Stimulated activated naive CD8-positive, alpha-beta T cell treated with anti-CD3 and anti-CD28 coated beads, Interleukin-15, amount 100 ng/mL, for 72 hours (primary cell): ENCODE measurements around the gene TMEM106A.
"Not testable (repeated sequence)": the region's sequence is repeated elsewhere in the genome, so short reads cannot be mapped to it uniquely, and the experiment has no call there.

ENCODE experiments used
- ATAC-seq: fragments of 150-1000 bp; cut with Tn5 transposase; 2 replicates; pipeline ENCODE4 v1.10.0; 2021; ENCODE audit warnings: mild to moderate bottlenecking, moderate library complexity
- DNase-seq, 2 donors: peaks; one replicate each; pipeline ENCODE4 v3.0.0; 2021 to 2022
- H3K27ac Mint-ChIP-seq, 2 donors: one replicate each; pipeline ENCODE4 v1.8.0; 2022; ENCODE audit warnings: mild to moderate bottlenecking in 2 of 2, mixed read lengths in 2 of 2, moderate library complexity in 2 of 2
- H3K27me3 Mint-ChIP-seq: one replicate; pipeline ENCODE4 v1.8.0; 2022; ENCODE audit warnings: mixed read lengths
- H3K4me1 Mint-ChIP-seq: one replicate; pipeline ENCODE4 v1.8.0; 2022; ENCODE audit warnings: mild to moderate bottlenecking, mixed read lengths
- H3K4me3 Mint-ChIP-seq, 2 donors: one replicate each; pipeline ENCODE4 v1.8.0; 2022; ENCODE audit warnings: mild to moderate bottlenecking in 2 of 2, mixed read lengths in 2 of 2, moderate library complexity in 1 of 2
- H3K9me3 Mint-ChIP-seq, 2 donors: one replicate each; pipeline ENCODE4 v1.8.0; 2022; ENCODE audit warnings: mixed read lengths in 2 of 2

TMEM106A gene

DNA sequence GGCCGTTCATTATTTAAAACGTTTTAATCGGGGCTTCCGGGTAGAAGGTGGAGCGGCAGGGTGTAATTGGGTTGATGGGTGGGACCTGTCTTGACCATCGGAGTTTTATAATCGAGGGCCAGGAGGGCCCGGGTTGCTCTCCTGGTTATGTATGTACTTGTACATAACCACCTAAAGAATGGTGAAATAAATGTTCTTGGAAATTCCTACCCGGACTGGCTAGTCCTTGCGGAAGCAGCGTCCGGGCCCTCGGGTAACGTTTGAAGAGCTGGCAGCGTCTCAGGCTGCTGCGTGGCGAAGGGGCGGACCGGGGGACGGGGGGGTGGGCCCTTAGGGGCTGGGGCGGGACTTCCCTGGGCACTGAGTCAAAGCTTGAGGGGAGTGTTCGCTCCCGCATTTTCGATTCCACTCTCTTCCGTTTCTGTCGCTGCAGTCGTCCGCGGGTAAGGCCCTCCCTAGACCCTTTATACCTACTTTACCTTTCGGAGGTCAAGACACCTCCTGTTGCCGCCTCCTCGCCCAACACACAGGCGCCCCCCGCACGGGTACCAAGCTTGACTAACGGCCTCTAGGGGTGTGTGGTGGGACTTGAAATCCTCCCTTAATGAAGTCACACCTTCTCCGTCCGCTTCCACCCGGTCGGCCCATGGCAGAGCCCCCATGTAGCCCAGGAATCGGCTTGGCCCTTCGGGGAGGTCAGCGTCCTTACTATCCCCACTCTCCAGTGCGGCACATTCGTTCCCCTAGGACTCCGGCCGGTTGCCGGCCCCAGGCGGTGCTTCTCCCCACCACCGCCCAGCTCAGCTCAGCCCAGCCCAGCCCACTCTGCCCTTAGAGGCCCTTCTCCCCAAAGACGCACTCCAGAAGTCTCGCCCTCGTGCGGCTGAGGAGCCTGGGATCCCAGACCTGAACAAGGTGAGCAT lies at the start of gene TMEM106A:
TSS of gene TMEM106A (plus strand) at position 396 of the 923 bp plus-strand sequence. CDS start 1,167 bp downstream, outside the sequence.
- peak; percentile 68 to 76 for DNase-seq
- Mint-ChIP-seq H3K27ac (peak within 1 kb of the TSS; percentile 89 to 95), H3K4me3 (peak within 1 kb of the TSS; percentile 95 to 99), H3K9me3 (no peaks in the 10 kb centered on the region), H3K27me3 (no peaks in the 10 kb centered on the region), H3K4me1 (peaks cover 44% of the 10 kb centered on the region)
- ATAC-seq, result peak; percentile 94

- peaks cover 10% of the 10 kb centered on the region for H3K4me1 Mint-ChIP-seq
- not testable (repeated sequence) for H3K9me3 Mint-ChIP-seq, ATAC-seq, H3K4me3 Mint-ChIP-seq, DNase-seq, H3K27me3 Mint-ChIP-seq, H3K27ac Mint-ChIP-seq
Measured at GRCh38 chr17:43165971-43166370, 45.7 kb upstream of the TMEM106A start.

- Mint-ChIP-seq H3K4me3 (no peak overlapping the region), H3K4me1 (peaks cover 33% of the 10 kb centered on the region), H3K9me3 (no peaks in the 10 kb centered on the region), H3K27me3 (no peaks in the 10 kb centered on the region), H3K27ac (no peak overlapping the region)
- peak; percentile 39 for ATAC-seq
- DNase-seq, result peak in 1 of 2 donors; percentile 12
Measured at GRCh38 chr17:43169561-43170139, 42.0 kb upstream of the TMEM106A start.

DNA sequence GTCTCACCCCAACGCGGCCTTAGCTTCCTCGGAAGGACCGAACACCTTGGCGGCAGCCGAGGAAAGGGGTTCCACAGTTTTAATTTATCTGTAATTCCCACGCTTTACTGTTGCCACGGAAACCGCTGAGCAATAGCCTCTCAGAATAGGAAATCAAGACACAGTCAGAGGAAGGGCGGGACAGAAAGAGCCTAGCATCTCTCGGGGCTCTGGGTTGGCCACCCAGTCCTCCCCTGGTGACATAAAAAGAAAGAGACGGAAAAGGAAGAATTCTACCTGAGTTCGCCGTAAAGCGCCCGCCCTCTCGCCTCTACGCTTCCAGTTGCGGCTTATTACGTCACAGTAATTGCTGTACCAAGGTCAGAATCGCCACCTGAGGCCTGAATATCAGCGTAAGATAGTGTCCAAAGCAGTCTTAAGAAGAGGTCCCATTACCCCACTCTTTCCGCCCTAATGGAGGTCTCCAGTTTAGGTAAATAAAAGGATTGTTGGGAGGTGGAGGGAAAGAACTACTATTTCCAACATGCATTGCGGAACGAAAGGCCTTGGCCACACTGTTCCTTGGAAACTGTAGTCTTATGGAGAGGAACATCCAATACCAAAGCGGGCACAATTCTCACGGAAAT lies 41.4 kb upstream of the TMEM106A start:
- Mint-ChIP-seq H3K27me3 (no peaks in the 10 kb centered on the region), H3K9me3 (no peaks in the 10 kb centered on the region), H3K4me3 (no peak overlapping the region), H3K4me1 (peaks cover 38% of the 10 kb centered on the region), H3K27ac (no peak overlapping the region)
- ATAC-seq, result peak; percentile 88
- DNase-seq, result peak; percentile 84 to 93

DNA sequence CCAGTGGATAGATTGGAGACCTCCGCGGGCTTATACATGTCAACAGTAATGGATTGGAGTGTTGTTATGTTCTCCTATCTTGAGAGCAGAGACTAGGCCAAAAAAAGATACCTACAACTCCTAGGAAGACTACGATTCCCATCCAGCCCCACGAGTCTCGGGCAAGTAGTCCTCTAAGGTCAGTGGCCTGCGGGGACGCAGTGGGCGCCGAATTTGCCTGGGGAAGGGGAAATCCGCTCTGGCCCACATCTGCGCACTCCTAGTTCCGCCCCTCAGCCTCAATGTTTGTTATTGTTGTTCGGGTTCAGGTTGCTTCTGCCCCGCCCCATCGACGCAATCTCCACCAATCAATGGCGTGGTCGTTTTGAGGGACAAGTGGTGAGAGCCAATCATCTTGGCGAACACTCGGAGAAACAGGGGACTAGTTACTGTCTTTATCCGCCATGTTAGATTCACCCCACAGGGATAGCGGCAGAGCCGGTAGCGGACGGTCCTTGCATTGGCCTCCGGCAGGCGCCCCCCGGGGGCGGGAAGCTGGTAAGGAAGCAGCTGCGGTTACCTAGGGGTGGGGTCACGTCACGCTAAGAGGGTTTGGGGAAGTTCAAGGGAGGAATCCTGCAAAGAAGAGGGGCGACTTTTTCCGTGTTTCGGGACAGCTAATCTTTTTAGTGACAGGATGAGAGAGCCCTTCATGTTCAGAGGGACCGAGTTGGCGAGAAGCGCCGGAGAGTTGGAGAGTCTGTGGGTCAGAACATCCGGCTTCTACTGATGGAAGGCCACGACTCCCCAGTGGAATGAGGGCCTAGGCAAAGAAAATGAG lies 40.7 kb upstream of the TMEM106A start, which contains the start of gene NBR1:
TSS of gene NBR1 (plus strand) at position 449 of the 820 bp plus-strand sequence. CDS start 4,586 bp downstream, outside the sequence.
- H3K4me3 Mint-ChIP-seq, result no peak within 1 kb of the TSS
- peak; percentile 95 to 99 for DNase-seq
- no peaks in the 10 kb centered on the region for H3K9me3 Mint-ChIP-seq
- no peak within 1 kb of the TSS for H3K27ac Mint-ChIP-seq
- no peaks in the 10 kb centered on the region for H3K27me3 Mint-ChIP-seq
- H3K4me1 Mint-ChIP-seq, result peaks cover 43% of the 10 kb centered on the region
- ATAC-seq, result peak; percentile 83

DNA sequence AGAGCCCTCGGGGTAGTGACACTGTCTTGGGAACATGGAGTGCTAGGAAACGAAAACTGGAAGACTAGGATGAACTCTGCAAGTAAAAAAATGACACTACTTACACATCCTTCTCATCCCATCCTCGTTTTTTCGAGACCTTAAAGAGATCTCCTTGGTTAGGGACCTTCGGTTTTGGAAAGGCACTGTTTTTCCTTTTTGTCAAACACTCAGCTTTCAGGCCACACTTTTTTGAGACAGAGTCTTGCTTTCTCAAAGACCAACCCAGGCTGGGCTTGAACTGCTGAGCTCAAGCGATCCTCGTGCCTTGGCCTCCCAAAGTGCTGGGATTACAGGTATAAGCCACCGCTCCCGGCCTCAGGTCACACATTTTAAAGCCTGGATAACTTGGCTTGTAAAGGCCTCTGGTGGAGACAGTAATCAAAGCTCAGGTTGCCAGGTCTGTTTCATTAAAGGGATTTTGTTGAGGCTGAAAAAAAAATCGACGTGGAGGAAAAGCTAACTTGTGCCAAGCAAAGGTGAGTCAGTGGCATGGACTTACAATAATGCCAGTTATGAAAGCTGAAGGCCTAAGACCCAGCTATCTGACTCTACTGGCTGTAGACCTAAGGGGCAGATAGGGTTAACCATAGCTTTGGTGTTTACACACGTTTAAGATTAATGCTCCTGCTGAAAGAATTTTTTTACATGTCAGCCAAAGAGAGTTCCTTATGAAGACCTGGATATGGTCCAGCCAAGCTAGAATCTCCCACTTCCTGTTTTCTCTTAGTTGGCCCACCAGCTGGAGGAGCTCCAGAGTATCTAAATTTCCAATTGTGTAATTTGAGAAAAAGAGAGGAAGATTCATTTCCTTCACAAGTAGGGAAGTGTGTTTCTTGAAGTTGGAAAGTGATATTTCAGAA lies 39.8 kb upstream of the TMEM106A start:
- Mint-ChIP-seq H3K27ac (peak overlapping the region in 1 of 2 donors; percentile 32), H3K27me3 (no peaks in the 10 kb centered on the region), H3K9me3 (no peaks in the 10 kb centered on the region), H3K4me1 (peaks cover 44% of the 10 kb centered on the region), H3K4me3 (no peak overlapping the region)
- ATAC-seq (no peak), DNase-seq (peak; percentile 7 to 25)

- Mint-ChIP-seq H3K9me3 (no peaks in the 10 kb centered on the region), H3K27me3 (no peaks in the 10 kb centered on the region), H3K27ac (peak overlapping the region; percentile 92 to 97), H3K4me3 (peak overlapping the region; percentile 71 to 86), H3K4me1 (peaks cover 54% of the 10 kb centered on the region)
- ATAC-seq, result no peak
- DNase-seq, result no peak
Measured at GRCh38 chr17:43175213-43176118, 36.2 kb upstream of the TMEM106A start.

DNA sequence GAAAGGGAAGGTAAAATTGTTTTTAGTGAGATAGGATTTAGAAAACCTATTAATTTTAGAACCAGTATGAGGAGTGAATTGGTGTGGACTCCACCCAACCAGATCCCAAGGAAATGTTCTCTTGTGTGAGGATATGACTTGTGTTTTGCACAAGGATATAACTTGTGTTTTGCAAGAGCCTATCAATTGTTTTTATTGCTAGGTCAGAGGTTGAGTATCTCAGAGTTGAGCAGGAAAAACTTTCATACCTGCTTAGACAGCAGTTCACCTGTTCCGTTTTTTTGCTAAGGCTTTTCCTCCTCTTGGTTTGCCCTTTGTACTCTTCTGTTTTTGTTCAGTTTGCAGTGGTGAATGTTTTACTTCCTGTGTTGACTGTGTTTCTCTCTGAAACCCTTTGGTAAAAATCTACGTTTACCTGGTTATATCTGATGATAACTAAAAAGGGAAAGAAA lies 35.5 kb upstream of the TMEM106A start:
- peak overlapping the region; percentile 92 to 97 for H3K27ac Mint-ChIP-seq
- no peak for DNase-seq
- no peak for ATAC-seq

GRCh38 chr17:43183921-43184320 lies 27.8 kb upstream of the TMEM106A start:
- DNase-seq (no peak), ATAC-seq (no peak)
- H3K9me3 Mint-ChIP-seq, result no peaks in the 10 kb centered on the region
- H3K4me1 Mint-ChIP-seq, result no peaks in the 10 kb centered on the region
- no peak overlapping the region for H3K4me3 Mint-ChIP-seq
- H3K27ac Mint-ChIP-seq, result no peak overlapping the region
- no peaks in the 10 kb centered on the region for H3K27me3 Mint-ChIP-seq

More for the DNA sequence above, 35.5 kb upstream of the TMEM106A start:
- H3K9me3 Mint-ChIP-seq, result no peaks in the 10 kb centered on the region
- H3K4me3 Mint-ChIP-seq, result peak overlapping the region; percentile 71 to 86
- H3K27me3 Mint-ChIP-seq, result no peaks in the 10 kb centered on the region
- H3K4me1 Mint-ChIP-seq, result peaks cover 54% of the 10 kb centered on the region

DNA sequence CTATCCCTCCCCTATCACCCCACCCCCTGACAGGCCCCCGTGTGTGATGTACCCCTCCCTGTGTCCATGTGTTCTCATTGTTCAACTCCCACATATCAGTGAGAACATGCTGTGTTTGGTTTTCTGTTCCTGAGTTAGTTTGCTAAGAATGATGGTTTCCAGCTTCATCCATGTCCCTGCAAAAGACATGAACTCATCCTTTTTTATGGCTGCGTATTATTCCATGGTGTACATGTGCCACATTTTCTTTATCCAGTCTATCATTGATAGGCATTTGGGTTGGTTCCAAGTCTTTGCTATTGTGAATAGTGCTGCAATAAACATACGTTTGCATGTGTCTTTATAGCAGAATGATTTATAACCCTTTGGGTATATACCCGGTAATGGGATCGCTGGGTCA lies 25.0 kb upstream of the TMEM106A start:
- not testable (repeated sequence) for ATAC-seq, H3K4me3 Mint-ChIP-seq, H3K9me3 Mint-ChIP-seq, H3K27me3 Mint-ChIP-seq, H3K4me1 Mint-ChIP-seq, H3K27ac Mint-ChIP-seq, DNase-seq

DNA sequence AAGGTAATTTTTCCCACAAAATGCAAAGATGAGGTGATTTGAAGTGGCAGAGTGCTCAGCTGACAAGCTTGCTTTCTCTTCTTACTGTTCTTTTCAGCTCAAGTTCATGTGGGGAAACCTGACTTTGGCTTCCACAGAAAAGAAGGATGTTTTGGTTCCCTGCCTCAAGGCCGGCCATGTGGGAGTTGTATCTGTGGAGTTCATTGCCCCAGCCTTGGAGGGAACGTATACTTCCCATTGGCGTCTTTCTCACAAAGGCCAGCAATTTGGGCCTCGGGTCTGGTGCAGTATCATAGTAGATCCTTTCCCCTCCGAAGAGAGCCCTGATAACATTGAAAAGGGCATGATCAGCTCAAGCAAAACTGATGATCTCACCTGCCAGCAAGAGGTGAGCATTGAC lies 18.4 kb upstream of the TMEM106A start:
- Mint-ChIP-seq H3K27me3 (no peaks in the 10 kb centered on the region), H3K9me3 (no peaks in the 10 kb centered on the region), H3K4me1 (no peaks in the 10 kb centered on the region), H3K27ac (no peak overlapping the region), H3K4me3 (no peak overlapping the region)
- DNase-seq (no peak), ATAC-seq (no peak)

GRCh38 chr17:43199633-43200032 lies 12.0 kb upstream of the TMEM106A start:
- no peak for ATAC-seq
- DNase-seq, result no peak
- Mint-ChIP-seq H3K4me1 (peaks cover 11% of the 10 kb centered on the region), H3K27me3 (no peaks in the 10 kb centered on the region), H3K4me3 (peak overlapping the region; percentile 13 to 37), H3K9me3 (no peaks in the 10 kb centered on the region), H3K27ac (peak overlapping the region; percentile 72 to 78)

DNA sequence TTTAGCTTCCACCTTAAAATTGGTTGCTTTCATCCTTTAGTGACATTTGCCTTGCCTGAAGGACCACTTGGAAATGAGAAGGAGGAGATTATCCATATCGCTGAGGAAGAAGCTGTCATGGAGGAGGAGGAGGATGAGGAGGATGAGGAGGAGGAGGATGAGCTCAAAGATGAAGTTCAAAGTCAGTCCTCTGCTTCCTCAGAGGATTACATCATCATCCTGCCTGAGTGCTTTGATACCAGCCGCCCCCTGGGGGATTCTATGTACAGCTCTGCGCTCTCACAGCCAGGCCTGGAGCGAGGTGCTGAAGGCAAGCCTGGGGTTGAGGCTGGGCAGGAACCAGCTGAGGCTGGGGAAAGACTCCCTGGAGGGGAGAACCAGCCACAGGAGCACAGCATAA lies 11.5 kb upstream of the TMEM106A start:
- Mint-ChIP-seq H3K4me1 (peaks cover 11% of the 10 kb centered on the region), H3K27ac (peak overlapping the region; percentile 72 to 78), H3K27me3 (no peaks in the 10 kb centered on the region), H3K4me3 (no peak overlapping the region), H3K9me3 (no peaks in the 10 kb centered on the region)
- DNase-seq (no peak), ATAC-seq (peak; percentile 60)
